NCI-H2227 treated with DMSO at 0.1 percent for 48 hours (cell line): ENCODE data around the gene STEEP1.
A peak's percentile ranks its signal among the peaks of the same experiment; 100 is the strongest.
"Not testable (repeated sequence)": the region's sequence is repeated elsewhere in the genome, so short reads cannot be mapped to it uniquely, and the experiment has no call there.

Source experiments
- DNase-seq: peaks from one replicate; lab custom pipeline; 2025; lab: John Stamatoyannopoulos, UW

STEEP1 gene

GRCh38 chrX:119529345-119530276, 35.6 kb downstream of the STEEP1 start:
- DNase-seq, result no peak

DNA sequence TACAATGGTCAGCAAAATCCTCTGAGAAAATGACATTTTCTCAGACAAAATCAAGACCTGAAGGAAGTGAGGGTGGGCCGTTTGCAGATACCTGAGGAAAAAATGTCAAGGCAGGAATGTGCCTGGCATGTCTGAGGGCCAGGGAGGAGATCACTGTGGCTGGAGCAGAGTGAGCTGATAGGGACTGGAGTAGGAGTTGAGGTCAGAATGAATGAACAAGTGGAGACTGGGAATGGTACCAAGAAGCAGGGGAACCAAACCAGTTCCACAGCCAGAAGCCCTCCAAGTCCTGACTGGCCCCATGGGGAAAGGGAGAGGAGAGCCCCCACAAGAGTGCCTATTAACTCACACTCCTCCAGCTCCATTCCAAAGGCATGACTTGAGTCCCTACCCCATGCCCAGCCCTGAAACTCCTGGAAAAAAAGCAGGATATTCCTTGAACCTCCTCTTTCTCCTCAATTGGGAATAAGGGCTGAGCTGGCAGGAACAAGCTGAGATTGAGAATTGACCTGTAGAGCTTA, 41.5 kb downstream of the STEEP1 start:
- no peak for DNase-seq

- DNase-seq, result no peak
Observed at GRCh38 chrX:119521246-119521645, 44.0 kb downstream of the STEEP1 start.

DNA sequence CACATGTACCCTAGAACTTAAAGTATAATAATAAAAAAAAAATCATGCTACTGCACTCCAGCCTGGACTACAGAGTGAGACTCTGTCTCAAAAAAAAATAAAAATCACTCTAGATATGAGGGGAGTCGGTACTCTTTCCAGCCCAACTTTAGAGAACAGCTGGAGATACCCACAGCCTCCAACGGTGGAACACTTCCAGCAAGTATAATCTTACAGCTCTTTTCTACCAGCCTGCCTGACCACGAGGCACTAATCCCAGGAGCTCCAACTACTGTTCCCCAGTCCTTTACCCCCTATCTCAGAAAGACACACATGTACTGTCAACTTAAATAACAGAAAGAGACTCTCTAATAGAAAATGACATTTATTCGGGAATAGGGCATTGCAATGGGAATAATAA, 46.8 kb downstream of the STEEP1 start:
- DNase-seq, result no peak

GRCh38 chrX:119516157-119516702, 49.0 kb downstream of the STEEP1 start:
- DNase-seq, result peak; percentile 90

DNA sequence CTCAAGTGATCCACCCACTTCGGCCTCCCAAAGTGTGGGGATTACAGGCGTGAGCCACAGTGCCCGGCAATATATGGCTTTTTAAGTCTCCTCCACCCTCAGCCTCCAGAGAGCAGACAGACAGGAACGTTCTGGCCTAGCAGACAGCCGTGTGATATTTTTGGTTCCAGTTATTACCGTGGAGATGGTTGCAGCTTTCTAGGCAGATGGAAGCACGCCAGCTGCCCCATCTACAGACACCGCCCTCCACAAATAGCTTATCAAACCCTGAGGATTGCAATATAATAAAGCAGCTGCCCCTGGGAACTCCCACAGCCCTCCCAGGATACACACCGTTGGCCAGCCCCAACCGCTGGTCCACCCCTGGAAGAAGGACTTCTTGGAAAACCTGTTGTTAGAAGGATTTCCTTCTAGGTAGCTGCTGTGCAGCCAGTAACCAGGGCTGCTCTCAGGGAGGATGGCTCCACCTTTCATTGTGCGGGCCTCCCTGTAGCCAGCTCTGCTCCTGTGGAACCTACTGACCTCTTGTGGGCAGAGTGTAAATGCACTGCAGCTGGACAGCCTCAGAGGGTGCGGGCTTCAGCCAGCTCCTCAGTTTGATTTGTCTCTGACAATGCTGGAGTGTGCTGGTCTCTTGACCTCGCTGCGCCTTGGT, 52.9 kb downstream of the STEEP1 start:
- peak; percentile 67 for DNase-seq

- DNase-seq, result no peak
Observed at GRCh38 chrX:119507206-119507605, 58.0 kb downstream of the STEEP1 start.

DNA sequence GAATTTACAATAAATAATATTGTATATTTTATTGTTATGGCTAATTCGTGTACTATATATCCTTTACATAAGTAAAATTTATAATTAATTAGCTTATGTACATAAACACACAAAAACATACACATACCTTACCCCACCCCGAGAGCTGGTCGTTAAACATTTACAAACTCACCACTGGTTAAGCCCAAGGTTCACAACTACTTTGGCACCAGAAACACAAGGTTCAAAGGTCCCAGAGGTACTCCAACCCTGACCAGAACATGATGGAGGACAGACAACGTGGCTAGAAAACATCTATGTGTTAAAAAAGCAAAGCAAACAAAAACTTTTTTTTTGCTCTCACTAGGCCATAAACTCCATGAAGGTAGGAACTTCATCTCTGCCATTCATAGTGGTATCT, 59.3 kb downstream of the STEEP1 start:
- no peak for DNase-seq

DNA sequence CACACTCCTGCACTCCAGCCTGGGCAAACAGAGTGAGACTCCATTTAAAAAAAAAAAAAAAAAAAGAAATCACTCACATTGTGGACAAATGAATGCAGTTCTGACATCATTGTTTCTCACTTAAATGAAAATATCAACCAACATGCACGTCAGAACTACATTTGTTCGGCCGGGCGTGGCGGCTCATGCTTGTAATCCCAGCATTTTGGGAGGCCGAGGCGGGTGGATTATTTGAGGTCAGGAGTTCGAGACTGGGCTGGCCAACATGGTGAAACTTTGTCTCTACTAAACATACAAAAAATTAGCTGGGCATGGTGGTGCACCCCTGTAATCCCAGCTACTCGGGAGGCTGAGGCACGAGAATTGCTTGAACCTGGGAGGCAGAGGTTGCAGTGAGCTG, 60.1 kb downstream of the STEEP1 start:
- not testable (repeated sequence) for DNase-seq

- DNase-seq, result no peak
Observed at GRCh38 chrX:119503484-119503861, 61.7 kb downstream of the STEEP1 start.

DNA sequence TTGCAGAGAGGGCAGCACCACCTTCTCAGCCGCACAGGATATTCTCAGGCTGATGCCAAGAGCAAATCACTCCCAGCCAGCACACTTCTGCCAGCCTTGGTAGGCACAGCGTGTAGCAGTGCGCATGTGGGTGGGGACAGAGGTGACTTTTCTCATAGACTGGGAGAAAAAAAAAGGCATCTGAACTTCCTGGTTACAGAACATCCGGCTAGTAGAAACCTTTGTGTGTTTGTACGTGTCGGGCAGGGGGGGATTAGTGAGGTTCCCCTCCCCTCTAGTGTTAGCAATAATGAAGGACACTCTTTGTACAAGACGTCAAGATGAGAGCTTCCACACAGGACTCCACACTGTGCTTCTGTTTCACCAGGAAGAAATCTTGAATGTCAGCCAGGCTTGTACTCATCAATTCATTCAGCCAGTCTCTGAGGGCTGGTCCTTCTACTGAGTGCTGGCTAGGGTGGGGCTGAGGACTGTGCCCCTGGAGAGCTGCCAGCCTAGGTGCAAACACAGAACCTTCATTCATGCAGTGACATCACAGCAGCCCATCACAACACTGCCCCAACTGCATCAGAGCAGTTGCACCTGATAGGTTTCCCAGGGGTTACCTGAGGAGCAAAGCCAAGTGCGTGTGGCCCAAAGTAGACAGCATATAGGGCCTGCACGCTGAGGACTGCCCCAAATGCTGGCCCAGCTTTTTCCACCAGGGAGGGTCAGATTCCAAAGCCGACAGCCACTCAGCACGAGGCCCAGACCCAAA, 62.3 kb downstream of the STEEP1 start:
- DNase-seq, result no peak

DNA sequence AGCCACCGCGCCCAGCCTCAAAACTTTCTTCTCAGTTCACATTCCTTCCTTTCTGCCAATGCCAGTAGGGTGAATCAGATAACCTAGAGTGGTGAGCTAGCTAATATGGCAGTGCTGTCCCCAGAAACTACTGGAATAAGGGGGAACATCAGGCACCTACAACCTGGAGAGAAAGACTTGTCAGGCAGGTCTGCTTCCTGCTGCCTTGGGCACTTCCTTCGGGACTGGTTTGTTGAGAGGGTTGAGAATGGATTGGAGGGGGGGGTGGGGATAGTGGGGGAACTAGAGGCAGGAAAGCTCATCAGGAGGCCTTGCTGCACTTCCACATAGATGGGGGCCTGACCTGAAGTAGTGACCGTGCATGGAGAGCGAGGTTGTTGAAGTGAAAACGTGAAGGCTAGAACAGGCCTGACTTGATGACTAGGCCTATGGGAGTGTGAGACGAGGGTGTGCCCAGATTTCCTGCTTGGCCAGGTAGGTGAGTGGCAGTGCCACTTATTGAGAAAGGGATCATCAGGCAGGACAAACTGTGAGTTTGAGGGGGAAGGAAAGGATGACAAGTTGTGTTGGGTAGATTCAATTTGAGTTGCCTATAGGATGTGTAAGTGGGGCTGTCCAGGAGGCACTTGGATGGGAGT, 63.6 kb downstream of the STEEP1 start:
- no peak for DNase-seq

- no peak for DNase-seq
Observed at GRCh38 chrX:119500061-119500800, 65.0 kb downstream of the STEEP1 start.

DNA sequence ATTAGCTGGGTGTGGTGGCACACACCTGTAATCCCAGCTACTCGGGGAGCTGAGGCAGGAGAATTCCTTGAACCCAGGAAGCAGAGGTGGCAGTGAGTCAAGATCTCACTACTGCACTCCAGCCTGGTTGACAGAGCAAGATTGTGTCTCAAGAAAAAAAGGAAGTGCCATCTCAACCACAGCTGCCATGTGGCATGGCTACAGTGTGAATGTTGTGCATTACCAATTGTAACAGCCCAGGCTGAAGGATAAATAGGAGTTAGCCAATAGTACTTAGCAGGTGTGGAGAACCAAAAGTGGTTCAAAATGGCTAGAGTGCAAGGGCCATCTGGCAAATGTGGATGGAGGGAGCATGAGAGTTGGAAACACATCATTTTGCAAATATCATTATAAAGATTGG, 68.0 kb downstream of the STEEP1 start:
- DNase-seq, result no peak

GRCh38 chrX:119495734-119496726, 69.2 kb downstream of the STEEP1 start:
- no peak for DNase-seq

DNA sequence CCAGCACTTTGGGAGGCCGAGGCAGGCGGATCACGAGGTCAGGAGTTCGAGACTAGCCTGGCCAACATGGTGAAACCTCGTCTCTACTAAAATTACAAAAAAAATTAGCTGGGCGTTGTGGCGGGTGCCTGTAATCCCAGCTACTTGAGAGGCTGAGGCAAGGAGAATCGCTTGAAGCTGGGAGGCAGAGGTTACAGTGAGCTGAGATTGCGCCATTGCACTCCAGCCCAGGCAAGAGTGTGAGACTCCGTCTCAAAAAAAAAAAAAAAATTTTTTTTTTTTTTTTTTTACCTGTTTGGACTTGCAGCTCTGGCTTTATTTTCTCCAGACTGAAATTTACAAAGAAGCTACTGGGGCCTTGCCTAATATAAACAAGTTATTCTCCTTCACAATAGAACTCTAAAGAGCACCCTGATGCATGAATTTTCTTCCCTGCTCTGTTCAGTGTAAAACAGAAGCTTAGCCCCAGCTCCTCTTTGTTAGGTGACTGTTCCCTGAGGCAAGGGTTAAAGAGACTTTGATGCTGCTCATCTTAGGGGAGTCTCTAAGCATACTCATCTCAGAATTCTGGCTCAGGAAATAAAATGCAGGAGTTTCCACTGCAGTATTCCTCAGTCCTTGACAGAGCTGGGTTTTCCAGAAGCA, 71.2 kb downstream of the STEEP1 start:
- DNase-seq, result not testable (repeated sequence)

DNA sequence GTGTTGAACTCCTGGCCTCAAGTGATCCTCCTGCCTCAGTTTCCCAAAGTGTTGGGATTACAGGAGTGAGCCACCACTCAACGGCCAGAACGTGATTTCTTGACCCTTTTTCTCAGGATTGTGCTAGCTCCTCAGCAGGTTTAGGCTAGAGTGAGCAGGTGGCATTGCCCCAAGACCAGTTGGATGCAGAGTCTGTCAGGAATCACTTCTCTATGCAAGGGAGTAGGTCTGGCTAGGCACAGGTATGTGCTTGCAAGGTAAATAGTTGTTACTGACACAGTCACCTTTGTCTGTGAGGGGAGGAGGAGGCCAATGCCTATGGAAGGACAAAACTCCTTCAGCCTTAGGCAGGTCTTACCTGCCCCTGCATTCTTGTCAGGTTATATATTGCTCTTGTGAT, 72.7 kb downstream of the STEEP1 start:
- no peak for DNase-seq

- no peak for DNase-seq
Observed at GRCh38 chrX:119489212-119490074, 75.8 kb downstream of the STEEP1 start.
